Stimulated activated CD4-positive, alpha-beta T cell treated with anti-CD3 and anti-CD28 coated beads, Interleukin-1b, Interleukin-23, amount 100 ng/mL, for 48 hours (primary cell): ENCODE data around the gene LYZL4.

ENCODE experiments used
- DNase-seq: peaks from one replicate; pipeline ENCODE4 v3.0.0-alpha.2; 2020

Gene LYZL4

GRCh38 chr3:42410370-42411131, at the start of gene LYZL4:
Gene LYZL4, minus strand, starts transcription at chr3:42410610. Its CDS starts 3,359 bp downstream, at chr3:42407251.
- no peak for DNase-seq

DNA sequence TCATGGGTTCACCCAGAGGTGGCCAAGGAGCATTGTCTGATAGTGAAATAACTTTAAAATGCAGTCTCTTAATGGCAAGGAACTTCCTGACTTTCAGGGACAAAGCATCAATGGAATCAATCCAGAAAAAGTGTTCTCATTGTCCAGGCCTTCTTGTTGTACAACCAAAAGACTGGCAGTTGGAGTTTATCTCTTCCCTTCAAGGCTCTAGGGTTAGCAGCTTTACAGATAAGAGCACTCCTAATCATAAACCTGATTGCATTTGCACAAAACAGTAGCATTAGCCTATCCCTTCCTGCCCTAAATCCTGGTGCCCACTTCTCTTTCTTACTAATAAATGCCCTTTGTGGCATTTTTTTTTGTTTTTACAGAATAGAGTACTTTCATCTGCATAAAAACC, 48.7 kb upstream of the LYZL4 start:
- DNase-seq: no peak

- DNase-seq: no peak
Measured at GRCh38 chr3:42456211-42456610, 45.8 kb upstream of the LYZL4 start.

- no peak for DNase-seq
Measured at GRCh38 chr3:42451546-42452230, 41.3 kb upstream of the LYZL4 start.

DNA sequence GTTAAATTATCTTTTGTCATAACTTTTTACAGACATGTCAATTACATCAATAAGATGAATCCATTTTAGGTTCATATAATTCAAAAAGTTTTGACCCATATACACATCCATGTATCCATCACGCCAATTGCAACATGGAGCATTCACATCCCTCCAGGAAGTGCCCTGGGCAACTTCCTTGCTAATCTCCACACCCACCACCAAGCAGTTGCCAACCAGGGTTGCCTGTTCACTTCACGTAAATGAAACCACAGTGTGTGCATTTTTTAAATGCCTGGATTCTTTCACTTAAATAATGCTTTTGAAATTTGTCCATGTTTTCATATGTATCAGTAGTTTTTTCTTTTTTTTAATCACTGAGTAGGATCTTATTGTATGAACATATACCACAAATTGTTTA, 40.7 kb upstream of the LYZL4 start:
- DNase-seq: no peak

GRCh38 chr3:42450567-42450966, 40.2 kb upstream of the LYZL4 start:
- DNase-seq: no peak

DNA sequence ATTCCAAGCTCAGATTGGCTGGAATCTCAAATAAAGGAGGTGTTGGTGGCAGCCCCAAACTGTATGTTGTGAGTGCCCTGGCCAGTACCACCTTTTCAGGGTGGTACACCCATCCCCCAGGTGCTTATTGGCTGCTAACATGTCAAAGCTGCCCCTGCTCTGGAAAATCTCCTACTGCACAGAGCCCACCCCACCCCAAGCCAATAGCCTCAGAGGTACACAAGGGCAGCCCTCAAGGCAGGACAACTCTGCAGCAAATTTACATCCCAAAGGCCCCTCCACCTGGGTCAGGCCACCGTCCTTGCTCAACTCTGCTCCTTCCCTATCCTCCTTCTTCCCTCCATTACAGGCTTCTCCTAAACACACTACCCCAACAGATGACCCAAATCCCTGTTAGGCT, 37.1 kb upstream of the LYZL4 start:
- DNase-seq: no peak

GRCh38 chr3:42446111-42447050, 36.0 kb upstream of the LYZL4 start:
- no peak for DNase-seq

- DNase-seq: peak; percentile 79
Measured at GRCh38 chr3:42443819-42444436, 33.5 kb upstream of the LYZL4 start.

DNA sequence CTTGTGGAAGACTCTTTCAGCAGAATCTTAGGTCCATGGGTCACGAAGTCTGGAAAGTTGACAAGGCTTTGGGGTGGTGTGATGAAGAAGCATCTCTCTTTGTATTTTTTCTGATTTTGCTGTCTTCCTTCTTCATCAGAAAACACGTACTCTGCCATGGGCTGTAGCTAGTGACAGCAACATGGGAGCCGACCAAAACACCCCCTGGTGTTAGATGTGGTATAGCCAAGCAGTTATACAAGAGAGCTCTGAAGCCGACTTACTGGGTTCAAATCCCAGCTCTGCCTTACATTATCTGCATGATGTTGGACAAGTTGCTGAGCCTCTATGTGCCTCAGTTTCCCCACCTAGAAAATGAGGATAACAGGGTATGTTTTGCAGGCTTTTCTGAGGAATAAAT, 32.9 kb upstream of the LYZL4 start:
- no peak for DNase-seq

GRCh38 chr3:42442640-42443039, 32.2 kb upstream of the LYZL4 start:
- DNase-seq: no peak

- no peak for DNase-seq
Measured at GRCh38 chr3:42441791-42442190, 31.4 kb upstream of the LYZL4 start.

DNA sequence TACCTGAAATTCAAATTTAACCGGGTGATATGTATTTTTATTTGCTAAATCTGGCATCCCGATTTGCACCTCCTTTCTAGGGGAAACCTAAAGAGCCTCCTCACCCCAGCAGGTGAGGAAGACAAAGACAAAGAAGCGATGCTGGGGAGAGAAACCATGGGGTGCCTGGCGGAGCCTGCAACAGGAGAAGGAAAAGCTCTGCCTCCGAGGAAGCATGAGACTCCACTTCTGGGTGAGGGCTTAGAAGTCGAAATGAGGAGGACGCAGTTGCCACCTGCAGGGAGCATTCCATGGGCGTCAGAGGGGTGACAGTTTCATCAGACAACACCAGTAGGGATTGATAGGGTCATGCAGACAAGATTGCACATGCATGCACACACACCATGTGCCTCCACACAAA, 30.5 kb upstream of the LYZL4 start:
- DNase-seq: no peak

DNA sequence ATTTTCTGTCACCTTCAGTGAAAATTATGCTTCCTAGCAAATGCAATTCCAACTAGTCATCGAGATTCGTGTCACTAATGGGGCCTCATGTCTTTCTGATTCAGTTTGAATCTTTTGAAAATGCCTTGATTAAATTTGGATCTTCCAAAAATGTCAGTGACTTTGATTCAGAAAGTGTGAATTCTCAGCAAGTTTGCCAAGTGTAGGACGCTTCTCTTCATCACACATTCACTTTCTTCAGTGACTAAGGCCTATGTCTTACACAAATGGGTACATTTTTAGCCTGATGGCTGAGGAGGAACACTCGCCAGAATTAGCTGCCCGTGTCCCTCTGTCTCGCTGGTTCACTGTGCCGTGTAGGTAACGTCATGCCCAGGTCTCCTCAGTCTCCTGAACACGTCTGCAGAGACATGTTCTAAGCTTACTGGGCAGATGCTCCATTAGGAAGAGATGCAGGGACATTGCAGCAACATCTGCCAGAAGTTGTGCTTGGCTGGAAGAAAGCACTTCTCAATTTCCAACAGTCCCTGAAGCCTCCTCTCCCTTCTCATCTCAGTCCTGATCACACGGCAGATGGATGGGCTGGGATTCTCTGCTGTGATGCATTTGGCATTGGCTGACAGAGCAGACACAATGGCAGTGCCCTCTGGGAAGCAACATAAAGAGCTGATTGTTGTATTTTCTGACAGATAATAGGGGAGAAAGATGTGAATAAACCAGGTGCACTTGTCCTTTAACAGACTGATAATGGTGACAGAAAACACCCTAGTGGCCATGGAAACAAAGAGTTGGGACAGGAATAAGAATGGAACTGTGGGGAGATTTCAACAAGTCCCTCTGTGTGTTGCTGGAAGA, 29.1 kb upstream of the LYZL4 start:
- DNase-seq: no peak

DNA sequence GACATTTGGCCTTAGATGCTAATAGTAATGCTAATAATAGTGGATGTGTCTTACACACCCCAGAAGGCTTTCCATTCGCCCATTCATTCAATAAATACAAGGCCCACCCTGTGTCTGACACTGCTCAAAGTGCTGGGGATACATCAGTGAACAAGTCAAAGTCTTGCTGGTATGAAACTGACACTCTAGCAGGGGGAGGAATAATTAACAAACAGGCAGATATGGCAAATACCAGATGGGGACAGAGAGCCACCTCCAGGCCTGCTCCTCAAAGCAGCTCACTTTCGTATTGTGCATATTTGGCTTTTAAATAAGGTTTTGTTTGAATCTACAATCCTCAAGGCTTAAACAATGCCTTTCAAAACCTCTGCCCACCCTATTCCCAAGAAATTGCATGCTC, 28.3 kb upstream of the LYZL4 start:
- DNase-seq: no peak

DNA sequence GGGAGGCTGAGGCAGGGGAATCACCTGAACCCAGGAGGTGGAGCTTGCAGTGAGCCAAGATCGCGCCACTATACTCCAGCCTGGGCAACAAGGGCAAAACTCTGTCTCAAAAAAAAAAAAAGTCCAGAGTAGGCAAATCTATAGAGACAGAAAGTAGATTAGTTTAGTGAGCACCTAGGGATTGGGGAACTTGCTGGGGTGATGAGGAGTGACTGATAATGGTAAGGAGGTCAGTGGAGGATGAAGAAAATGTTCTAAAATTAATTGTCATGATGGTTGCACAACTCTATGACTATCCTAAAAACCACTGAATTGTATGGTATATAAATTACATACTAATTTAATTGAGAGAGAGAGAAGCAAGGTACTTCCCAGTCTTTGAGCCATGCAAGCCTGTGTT, 27.8 kb upstream of the LYZL4 start:
- no peak for DNase-seq

DNA sequence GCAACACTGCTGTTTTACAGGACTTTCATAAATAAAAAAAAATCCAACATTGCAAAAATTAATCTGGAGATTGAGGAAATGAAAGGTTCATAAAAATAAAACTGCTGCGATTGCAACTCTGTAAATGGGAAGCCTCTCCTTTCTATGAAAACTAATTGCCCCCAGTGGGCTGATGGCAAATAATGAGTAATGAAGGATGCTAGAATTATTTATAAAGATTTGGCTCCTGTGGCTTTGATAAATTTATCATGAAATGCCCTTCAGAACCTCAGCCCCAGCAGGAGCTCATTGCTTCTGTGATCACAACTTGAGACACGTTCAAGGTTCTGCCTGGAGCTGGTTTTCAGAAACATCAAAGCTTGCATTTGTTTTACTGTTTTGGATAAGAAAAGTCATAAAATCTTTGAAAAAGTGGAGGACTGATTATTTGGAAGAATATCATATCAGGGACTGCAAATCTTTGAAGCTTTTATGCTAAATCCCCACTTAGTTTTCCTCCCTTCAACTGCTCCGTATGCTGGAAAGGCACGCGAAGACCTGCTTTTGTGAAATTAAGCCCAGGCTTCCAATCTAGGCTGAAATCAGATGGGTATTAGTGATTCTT, 24.5 kb upstream of the LYZL4 start:
- no peak for DNase-seq

DNA sequence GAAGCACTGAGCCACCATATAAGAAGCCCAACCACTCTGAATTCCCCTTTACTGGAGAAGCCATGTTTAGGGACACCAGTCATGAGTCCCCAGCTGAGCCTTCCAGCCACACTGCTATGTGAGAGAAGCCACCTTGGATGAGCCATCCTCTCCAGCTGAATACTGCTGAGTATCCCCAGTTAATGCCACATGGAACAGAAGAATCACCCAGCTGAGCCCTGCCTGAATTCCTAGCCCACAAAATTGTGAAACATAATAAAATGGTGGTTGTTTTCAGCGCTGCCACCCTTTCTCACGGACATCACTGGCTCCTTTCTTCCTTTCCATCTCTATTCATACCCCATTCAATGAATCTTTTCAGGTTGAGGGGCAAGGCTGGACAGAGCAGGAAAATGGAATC, 22.1 kb upstream of the LYZL4 start:
- no peak for DNase-seq

DNA sequence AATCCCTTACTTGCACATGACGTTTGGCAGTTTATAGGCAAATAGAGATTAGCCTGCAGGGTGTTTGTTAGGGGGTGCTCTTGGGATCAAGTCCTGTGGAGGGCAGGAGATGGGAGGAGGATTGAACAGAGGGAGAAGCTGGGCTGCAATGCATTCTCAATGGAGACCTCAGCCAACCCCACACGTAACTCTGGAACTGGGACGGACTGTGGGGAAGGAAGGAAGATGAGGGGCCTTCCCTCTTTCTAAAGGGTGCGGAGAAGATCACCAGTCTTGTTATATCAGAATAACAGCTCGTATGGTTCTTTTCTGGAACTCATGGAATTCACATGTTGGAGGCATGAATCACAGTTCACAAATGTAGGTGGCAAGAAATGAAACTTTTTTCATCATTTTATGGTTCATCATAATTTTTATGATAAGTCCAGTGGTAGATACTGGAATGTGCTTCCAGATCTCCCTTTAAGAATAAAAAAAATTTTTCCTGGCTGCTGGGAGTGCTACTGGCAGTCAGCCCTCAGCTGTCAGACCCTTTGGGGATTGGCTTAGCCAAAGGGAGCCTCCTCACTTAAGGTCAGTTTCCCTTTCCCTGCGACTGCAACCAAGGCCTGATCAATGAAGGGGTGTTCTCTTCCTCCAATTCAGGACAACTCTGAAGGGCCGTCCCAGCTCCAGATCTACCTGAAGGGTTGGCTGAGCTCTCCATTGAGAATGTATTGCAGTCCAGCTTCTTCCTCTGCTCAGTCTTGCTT, 20.5 kb upstream of the LYZL4 start:
- no peak for DNase-seq

- no peak for DNase-seq
Measured at GRCh38 chr3:42428830-42429229, 18.4 kb upstream of the LYZL4 start.
